HG03460 (cell line): ENCODE results near the gene PTPRN2.

Experiments used
- ATAC-seq: cut with Tn5 transposase; IDR thresholded peaks from one replicate; pipeline ENCODE4 v1.9.1; 2021; ENCODE audit not compliant: unreplicated experiment

Gene PTPRN2

DNA sequence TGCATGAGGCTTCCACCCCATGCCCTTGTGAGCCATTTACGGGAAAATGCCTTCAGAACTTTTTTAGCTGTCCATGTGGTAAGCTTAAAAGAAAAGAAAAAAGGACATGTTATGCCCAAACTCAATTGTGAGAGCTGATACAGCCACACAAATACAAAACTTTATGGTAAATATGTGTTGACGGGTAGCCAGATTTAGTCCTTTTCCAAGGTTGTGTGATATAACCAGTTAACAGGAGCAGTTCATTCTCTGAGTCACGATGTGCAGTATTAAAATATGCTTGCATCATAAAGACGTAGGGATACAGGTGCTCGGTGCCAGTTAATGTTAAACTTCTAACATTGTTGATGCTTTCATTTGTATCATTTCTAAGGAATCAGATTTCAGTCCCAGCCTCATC lies 900.5 kb downstream of the PTPRN2 start:
- no peak for ATAC-seq

DNA sequence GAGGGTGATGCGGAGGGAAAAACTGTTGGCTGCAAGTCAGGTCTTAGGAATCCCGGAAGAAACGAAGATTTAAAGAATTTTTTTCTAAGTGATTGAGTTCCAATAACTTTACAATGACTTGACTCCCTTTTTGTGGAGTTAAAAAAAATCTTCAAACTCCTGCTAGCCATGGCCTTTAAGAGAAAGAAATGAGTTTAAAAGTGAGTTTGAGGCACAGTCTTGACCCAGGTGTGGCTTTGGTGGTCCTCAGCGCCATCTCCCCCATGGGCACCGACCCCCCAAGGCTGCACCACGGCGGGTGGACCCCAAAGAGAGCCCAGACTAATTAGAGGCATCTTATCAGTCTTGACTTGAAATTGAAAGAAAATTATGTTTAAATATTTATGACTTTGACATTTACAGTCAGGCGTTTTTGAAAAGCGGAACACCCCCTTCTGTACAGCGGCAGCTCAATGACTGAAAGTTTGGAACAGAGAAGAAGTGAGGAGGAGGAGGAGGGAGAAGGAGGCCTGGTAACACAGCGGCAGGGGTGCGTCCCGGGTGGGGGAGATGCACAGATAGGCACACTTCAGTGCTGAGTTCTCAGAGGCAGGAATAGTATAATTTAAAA lies 901.2 kb downstream of the PTPRN2 start:
- ATAC-seq, result no peak

GRCh38 chr7:157685430-157686284 lies 902.0 kb downstream of the PTPRN2 start:
- no peak for ATAC-seq

DNA sequence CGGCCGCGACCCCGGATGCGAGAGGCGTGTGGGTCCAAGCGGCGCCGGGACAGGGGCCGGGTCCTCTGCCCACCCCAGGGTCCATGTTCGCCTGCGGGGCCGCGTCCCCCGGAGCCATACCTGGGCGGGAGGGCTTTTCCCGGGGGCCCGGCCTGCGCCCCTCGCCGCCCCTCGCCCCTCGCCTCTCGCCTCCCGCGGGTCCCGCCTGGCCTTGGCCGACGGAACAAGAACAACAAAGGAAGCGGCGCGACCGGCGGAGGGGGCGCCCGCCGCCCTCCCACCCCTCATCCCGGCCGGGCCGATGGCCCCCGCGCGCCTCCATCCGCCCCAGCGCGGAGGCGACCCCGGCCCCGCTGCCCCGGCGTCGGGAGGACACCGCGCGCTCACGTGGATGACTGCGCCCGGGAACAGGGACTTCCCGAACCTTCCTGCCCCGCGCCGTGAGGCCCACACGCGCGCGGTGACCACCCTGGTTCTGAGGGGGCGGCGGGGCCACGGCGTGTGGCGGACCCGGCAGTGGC lies 902.7 kb downstream of the PTPRN2 start:
- no peak for ATAC-seq

DNA sequence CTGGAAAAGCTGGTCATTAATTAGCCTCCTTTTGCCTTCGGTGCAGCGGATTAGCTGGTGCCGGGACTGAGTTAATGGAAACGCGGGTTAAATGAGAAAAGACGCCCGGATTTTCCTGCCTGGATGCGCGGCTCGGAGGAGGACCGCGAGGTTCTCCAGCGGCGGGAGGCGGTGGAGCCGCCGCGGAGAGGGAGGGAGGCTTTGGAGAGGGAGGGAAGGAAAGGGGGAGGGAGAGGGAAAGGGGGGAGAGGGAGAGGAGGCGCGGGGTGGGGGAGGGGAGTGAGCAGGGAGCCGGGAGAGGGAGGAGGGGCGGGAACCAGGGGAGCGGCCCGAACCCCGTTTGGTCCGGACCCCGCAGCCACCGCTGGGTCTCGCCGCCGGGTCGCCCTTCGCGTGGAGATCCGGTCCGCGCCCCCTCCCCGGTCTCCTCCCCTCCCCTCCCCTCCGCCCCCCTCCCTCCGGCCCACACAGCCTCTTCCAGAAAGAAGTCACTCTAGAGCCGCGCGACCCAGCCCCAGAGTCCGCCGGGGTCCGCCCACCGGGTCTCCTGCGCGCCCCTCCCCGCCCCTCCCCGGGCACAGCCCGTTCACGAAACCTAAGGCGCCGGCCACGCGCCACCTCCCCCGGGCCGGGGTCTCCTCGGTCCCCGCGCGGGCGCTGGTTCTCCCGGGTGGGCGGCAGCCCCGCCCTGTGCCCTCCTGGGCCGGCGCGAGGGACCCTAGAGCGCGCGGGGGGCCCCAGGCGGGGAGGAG lies 903.3 kb downstream of the PTPRN2 start:
- ATAC-seq, result no peak

DNA sequence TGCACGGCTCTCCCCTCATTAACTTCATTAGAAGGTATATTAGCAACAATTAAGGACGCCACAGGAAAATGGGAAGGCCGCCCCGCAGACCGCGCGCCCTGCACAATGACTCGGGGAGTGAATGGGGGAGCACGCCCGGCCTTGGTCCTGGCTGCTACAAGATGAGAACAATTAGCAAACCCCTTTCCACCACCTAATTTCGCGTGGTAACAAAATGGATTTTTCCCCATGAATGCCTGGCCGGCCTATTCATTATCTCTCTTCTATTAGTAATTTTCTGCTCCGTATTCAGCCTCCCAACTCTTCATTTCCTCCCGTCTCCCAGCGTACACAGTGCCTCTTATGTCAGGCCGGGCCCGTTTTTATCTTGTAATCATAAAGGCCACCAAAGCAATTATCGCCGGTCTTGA lies 903.9 kb downstream of the PTPRN2 start:
- ATAC-seq, result no peak

DNA sequence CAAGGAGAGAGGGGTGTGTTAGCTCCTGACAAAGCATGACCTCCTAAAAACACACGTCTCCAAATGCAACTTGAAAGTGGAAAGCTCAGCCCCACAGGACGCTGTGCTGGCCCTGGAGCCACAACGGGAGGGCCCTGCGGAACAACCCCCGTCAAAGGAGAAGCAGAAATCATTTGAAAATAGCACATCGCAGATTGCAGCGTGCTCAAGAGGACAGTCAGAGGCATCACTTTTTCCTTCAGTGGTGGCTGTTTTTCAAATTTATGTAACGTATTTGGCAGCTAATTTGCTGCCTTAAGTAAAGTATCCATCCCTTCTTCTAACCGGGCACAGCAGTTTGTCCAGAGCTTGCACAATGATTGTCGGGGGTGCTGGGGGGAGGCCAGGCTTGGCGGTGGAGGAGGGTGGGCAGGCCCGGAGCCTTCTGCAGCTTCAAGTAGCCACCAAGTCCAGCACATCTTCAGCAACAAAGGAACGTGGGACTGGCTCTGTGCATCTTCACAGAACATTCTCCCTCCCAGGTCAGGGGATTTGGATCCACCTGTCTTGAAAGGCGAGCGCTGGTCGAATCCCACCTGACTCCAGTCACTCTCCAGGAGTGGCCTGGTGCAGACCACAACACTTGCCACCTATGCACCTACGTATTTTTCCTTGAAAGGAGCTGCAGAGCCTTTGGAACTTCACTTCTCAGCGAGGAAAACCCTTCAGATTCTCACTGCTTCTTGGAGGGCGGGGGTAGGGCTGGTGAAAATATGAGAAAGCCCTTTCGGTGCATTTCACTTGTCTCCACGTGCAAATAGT lies 904.5 kb downstream of the PTPRN2 start:
- no peak for ATAC-seq

DNA sequence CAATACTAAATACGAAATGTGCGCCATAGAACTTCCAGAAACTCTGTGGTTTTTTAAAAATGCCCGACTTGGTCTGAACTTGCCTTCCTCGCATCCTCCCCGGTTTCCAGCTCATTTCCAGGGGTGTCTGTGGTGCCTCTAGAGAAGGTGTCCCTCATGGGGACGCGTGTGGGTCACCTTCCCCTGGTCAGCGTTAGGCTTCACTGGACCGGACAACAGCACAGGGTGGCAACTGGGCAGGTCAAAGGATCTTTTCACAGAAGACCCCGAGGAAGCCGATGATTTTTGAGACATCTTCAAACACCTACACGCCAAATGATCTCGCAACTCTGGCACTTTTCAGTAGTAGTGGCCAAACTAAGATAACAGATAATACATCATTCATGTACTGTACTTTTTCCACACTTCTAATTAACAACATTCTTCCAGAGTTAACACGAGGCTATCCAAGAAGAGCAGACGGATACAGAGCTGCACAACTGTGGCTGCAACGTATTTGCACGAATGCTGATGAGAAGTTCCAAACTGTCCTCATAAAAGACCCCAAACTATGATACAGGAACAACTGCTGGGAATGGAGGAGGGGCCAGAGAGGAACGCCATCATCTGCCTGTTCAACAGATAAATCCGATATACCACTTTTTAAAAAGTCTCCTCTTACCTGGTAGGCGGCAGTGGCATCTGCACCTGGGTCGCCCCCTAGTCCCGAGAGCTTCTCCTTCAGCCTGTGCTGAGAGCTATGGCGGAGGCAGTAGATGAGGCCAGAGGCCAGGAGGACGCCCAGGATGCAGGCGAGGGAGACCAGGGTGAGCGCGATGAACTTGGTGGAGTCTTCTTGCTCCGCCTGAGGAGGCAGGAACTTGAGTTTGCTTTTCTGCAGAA lies 905.3 kb downstream of the PTPRN2 start:
- no peak for ATAC-seq

DNA sequence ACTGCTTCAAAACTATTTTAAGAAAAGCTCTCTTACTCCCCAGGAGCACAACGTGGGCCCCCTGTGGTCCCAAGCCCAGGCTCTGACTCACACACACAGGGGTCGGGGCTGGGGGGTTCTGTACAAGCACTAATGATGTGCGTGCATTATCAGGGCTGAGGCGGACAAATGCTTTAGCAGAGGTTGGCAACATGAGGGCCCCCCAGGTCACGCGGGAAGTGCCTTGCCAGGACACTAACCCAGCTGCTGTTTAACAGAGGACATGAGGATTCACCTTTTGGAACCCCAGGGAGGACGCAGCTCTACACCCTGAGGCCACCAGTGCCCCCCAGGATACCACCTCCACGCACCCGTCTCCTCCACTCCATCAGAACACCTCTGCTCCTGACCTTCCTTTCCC lies 908.0 kb downstream of the PTPRN2 start:
- no peak for ATAC-seq

GRCh38 chr7:157678501-157678900 lies 909.1 kb downstream of the PTPRN2 start:
- ATAC-seq, result no peak

DNA sequence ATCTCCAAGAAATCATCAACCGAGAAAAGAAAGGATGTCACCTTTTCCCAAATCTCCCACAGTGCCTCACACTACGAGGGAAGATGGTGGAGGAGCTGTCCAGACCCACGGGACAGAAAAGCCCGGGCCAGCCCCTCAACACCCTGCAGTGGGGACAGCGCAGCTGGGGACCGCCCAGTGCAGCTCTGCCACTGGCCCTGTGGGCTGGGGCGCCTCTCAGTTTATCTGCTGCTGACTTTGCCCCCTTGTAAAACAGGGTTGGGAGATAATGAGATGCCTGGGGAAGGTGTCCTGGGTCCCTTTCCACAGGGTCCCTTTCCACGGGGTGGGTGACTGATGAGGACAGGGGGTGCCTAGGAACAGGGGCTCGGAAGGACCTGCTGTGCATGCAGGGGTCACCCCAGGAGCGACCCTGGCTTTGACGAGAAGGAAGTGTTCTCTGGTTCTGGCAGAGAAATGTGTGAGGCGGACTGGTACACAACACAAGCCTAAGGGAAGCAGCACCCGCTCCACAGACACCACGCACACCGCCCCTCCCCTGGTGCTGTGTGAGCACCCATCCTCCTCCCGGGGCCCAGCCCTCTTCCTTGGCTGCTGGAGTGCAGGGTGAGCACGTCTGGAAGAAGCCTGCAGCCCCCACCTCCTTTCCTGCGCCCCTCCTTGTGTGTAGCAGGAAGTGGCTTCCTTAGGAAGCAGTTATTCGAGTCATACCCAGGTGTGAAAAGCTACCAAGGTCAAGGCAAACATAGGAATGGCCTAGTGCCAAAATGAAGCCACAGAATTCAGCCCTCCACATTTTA lies 911.0 kb downstream of the PTPRN2 start:
- no peak for ATAC-seq

GRCh38 chr7:157676001-157676400 lies 911.6 kb downstream of the PTPRN2 start:
- no peak for ATAC-seq

DNA sequence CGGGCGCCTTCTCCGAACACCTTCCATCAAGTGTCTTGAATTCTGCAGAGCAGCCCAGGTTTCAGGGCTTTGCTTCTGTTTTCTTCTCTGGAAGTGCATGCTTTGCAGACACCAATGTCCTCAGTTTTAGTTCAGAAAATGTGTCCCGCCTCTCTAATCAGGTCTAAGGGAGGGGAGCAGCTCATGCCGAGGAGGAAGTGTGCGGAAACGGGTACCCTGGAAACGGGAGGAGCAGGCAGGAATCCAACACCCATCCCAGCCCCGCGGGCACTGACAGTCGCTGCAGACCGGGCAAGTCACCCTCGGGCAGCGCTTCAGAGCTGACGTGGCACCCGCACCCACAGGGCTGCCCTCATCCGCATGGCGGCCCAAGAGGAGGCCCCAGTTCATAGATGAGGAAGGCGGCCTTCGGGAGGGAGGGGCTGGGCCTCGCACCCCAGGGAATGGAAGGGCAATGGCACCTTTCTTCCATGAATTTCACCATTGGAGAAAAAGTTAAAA lies 912.1 kb downstream of the PTPRN2 start:
- ATAC-seq, result no peak

- no peak for ATAC-seq
These were observed 912.8 kb downstream of the PTPRN2 start for GRCh38 chr7:157674715-157675426.

- no peak for ATAC-seq
These were observed 913.5 kb downstream of the PTPRN2 start for GRCh38 chr7:157674027-157674714.

DNA sequence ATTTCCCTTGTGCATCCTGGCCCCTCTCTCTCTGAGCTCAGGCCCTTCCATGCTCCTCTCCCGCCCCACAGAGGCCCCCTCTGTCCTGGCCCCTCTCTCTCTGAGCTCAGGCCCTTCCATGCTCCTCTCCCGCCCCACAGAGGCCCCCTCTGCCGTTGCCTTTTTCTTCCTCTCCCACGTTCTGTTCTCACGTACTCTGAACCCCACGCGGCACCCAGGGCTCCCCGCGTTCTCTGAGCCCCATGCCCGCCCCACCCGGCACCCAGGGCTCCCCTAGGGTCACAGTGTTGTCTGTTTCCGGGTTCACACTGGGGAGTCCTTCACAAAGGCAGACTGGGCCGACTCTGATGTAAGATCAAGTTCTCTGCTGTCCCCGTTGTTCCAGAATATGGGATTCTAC lies 914.0 kb downstream of the PTPRN2 start:
- no peak for ATAC-seq

GRCh38 chr7:157671358-157672255 lies 916.0 kb downstream of the PTPRN2 start:
- ATAC-seq, result no peak
